SK-N-SH (cell line): ENCODE data around the gene MT1E. TPM values are rescaled to one million over a fixed set of nuclear protein-coding genes. Genes with fewer than 3 reads are reported as not detected.

ENCODE experiments used
- CTCF ChIA-PET: fragments of 300-600, 350-600 bp; formaldehyde crosslinking; extraction: SDS; loops from one replicate; lab custom pipeline; 2021; lab: Yijun Ruan, JAX
- POLR2A ChIA-PET: fragments of 350-600 bp; sonication (Branson Sonifier 250); formaldehyde crosslinking; extraction: SDS; loops from one replicate; lab custom pipeline; 2020; ENCODE audit warnings: antibody characterized with exemption, inconsistent platforms; lab: Yijun Ruan, JAX
- DNase-seq: peaks from one replicate; pipeline ENCODE4 v3.0.0; 2012
- H2AFZ ChIP-seq: fragments of 200-600 bp; sonication (generic); 2 replicates; pipeline ENCODE4 v1.8.1; 2016; ENCODE audit warnings: antibody characterized with exemption, mild to moderate bottlenecking, low read depth
- H3F3A ChIP-seq: fragments of 200-600 bp; sonication (generic); replicated peaks from 2 replicates; pipeline ENCODE3; 2016; ENCODE audit warnings: antibody characterized with exemption, mild to moderate bottlenecking; ENCODE audit not compliant: insufficient read depth
- H3K27ac ChIP-seq, 2 experiments: fragments of 200-500 bp in 1 of 2; fragments of 200-600 bp in 1 of 2; sonication (Bioruptor generic) in 1 of 2; sonication (generic), shearing (Covaris generic) in 1 of 2; 2 replicates each; pipeline versions ENCODE4 v1.5.1 to v1.6.1; 2014 to 2016; ENCODE audit warnings: low read depth in 2 of 2, inconsistent platforms in 1 of 2, low read length in 1 of 2, mild to moderate bottlenecking in 1 of 2, mixed read lengths in 1 of 2
- H3K27me3 ChIP-seq: fragments of 200-600 bp; sonication (generic), shearing (Covaris generic); 2 replicates; pipeline ENCODE4 v1.6.1; 2016; ENCODE audit warnings: mixed run types; ENCODE audit not compliant: insufficient read depth
- H3K36me3 ChIP-seq, 2 experiments: fragments of 200-500 bp in 1 of 2; fragments of 200-600 bp in 1 of 2; sonication (Bioruptor generic) in 1 of 2; sonication (generic) in 1 of 2; replicated peaks in 1 of 2; 2 replicates each; pipeline versions ENCODE3 to v1.5.1; 2014 to 2016; ENCODE audit warnings: low read length in 1 of 2, mild to moderate bottlenecking in 1 of 2; ENCODE audit not compliant: insufficient read depth in 2 of 2, control insufficient read depth in 1 of 2
- H3K4me1 ChIP-seq, 2 experiments: fragments of 200-500 bp in 1 of 2; fragments of 200-600 bp in 1 of 2; sonication (Bioruptor generic) in 1 of 2; sonication (generic), shearing (Covaris generic) in 1 of 2; 2 replicates each; pipeline versions ENCODE4 v1.5.1 to v1.6.1; 2014 to 2016; ENCODE audit warnings: low read depth in 1 of 2, low read length in 1 of 2, mixed run types in 1 of 2; ENCODE audit not compliant: insufficient read depth in 2 of 2, control insufficient read depth in 1 of 2
- H3K4me2 ChIP-seq: fragments of 200-600 bp; sonication (generic), shearing (Covaris generic); 2 replicates; pipeline ENCODE4 v1.6.1; 2017; ENCODE audit warnings: mixed run types
- H3K4me3 ChIP-seq, 2 experiments: fragments of 200-500 bp in 1 of 2; fragments of 200-600 bp in 1 of 2; sonication (Bioruptor generic) in 1 of 2; sonication (generic), shearing (Covaris generic) in 1 of 2; 2 replicates each; pipeline versions ENCODE4 v1.5.1 to v1.8.1; 2014 to 2016; ENCODE audit warnings: low read depth in 2 of 2, inconsistent platforms in 1 of 2, low read length in 1 of 2, mild to moderate bottlenecking in 1 of 2, mixed read lengths in 1 of 2, moderate library complexity in 1 of 2
- H3K79me2 ChIP-seq: fragments of 200-600 bp; sonication (generic); 2 replicates; pipeline ENCODE4 v1.8.1; 2017; ENCODE audit warnings: mild to moderate bottlenecking; ENCODE audit not compliant: insufficient read depth
- H3K9ac ChIP-seq: fragments of 200-600 bp; sonication (generic); 2 replicates; pipeline ENCODE4 v1.6.1; 2017; ENCODE audit warnings: mixed run types
- H3K9me2 ChIP-seq: fragments of 200-600 bp; sonication (generic); 2 replicates; pipeline ENCODE4 v1.6.1; 2017; ENCODE audit warnings: mixed run types
- H3K9me3 ChIP-seq: fragments of 200-600 bp; sonication (generic); 2 replicates; pipeline ENCODE4 v1.6.1; 2017; ENCODE audit warnings: mixed run types, mild to moderate bottlenecking, moderate library complexity
- H4K20me1 ChIP-seq: fragments of 200-600 bp; sonication (generic); 2 replicates; pipeline ENCODE4 v1.6.1; 2017; ENCODE audit warnings: mild to moderate bottlenecking, mixed run types; ENCODE audit not compliant: insufficient read depth
- CHD2 ChIP-seq: fragments of 150-350 bp; IDR thresholded peaks from 2 replicates; pipeline ENCODE4 v1.6.1; 2018; ENCODE audit warnings: low read length; ENCODE audit not compliant: partially characterized antibody
- EP300 ChIP-seq, 2 experiments: IDR thresholded peaks; 2 replicates each; pipeline versions ENCODE4 v1.4.0 to v1.6.1; 2012; ENCODE audit warnings: borderline replicate concordance in 1 of 2, low read depth in 1 of 2, low read length in 1 of 2
- EZH2phosphoT487 ChIP-seq: fragments of 200-600 bp; sonication (generic); IDR thresholded peaks from 2 replicates; pipeline ENCODE4 v1.6.1; 2017; ENCODE audit warnings: low read depth, mixed run types, mild to moderate bottlenecking, antibody characterized with exemption, moderate library complexity, borderline replicate concordance
- FOXM1 ChIP-seq: IDR thresholded peaks from 2 replicates; pipeline ENCODE4 v1.4.0; 2012; ENCODE audit warnings: low read depth, mild to moderate bottlenecking
- GABPA ChIP-seq: IDR thresholded peaks from 2 replicates; pipeline ENCODE4 v1.4.0; 2012; ENCODE audit warnings: low read depth, mild to moderate bottlenecking
- GATA2 ChIP-seq: sonication (generic); formaldehyde crosslinking; IDR thresholded peaks from 2 replicates; pipeline ENCODE4 v1.5.0; 2020; ENCODE audit warnings: mild to moderate bottlenecking, missing genetic modification reagents
- NFIC ChIP-seq: IDR thresholded peaks from 2 replicates; pipeline ENCODE4 v1.4.0; 2012; ENCODE audit warnings: borderline replicate concordance
- POLR2AphosphoS5 ChIP-seq: IDR thresholded peaks from 2 replicates; pipeline ENCODE4 v1.6.1; 2012; ENCODE audit warnings: low read depth, low read length
- RCOR1 ChIP-seq: fragments of 150-350 bp; IDR thresholded peaks from 2 replicates; pipeline ENCODE4 v1.6.1; 2017; ENCODE audit warnings: antibody characterized with exemption, low read length
- SIN3A ChIP-seq: IDR thresholded peaks from 2 replicates; pipeline ENCODE4 v1.6.1; 2012; ENCODE audit warnings: low read depth, mild to moderate bottlenecking, low read length, moderate library complexity, borderline replicate concordance
- SMC3 ChIP-seq: IDR thresholded peaks from 2 replicates; pipeline ENCODE4 v1.6.1; 2012; ENCODE audit warnings: low read depth, low read length, improper control_type of control experiment
- TAF1 ChIP-seq: IDR thresholded peaks from 2 replicates; pipeline ENCODE4 v1.6.1; 2012; ENCODE audit warnings: low read depth, mild to moderate bottlenecking, low read length, moderate library complexity, borderline replicate concordance
- TEAD4 ChIP-seq: IDR thresholded peaks from 2 replicates; pipeline ENCODE4 v1.4.0; 2012; ENCODE audit warnings: mild to moderate bottlenecking, borderline replicate concordance; ENCODE audit not compliant: insufficient read depth
- YY1 ChIP-seq: IDR thresholded peaks from 2 replicates; pipeline ENCODE4 v1.4.0; 2012; ENCODE audit warnings: low read depth, mild to moderate bottlenecking
- WGBS: methylation state at CpG from one replicate; pipeline ENCODE4 v1.1.6; 2017; ENCODE audit warnings: low lambda C conversion rate; 5-methylcytosine and 5-hydroxymethylcytosine counted together
- polyA plus RNA-seq, 3 experiments: library from polyadenylated mRNA; depleted of rRNA; stranded (reverse); fragments of >200 nt; gene quantifications; 2 replicates each; pipeline ENCODE4 v1.2.3, GENCODE V29; 2012
- TF ChIP-seq, protein P1 (sequence below): IDR thresholded peaks from 2 replicates; pipeline ENCODE4; 2012
- TF ChIP-seq, protein P2 (sequence below): fragments of 150-350 bp; IDR thresholded peaks from 2 replicates; pipeline ENCODE4 v1.6.1; 2017; ENCODE audit warnings: antibody characterized with exemption, low read length, low read depth, borderline replicate concordance
- TF ChIP-seq, protein P3 (sequence below): IDR thresholded peaks from 2 replicates; pipeline ENCODE4 v1.4.0; 2012; ENCODE audit warnings: low read depth, borderline replicate concordance
- TF ChIP-seq, protein P4 (sequence below): fragments of 150-350 bp; IDR thresholded peaks from 2 replicates; pipeline ENCODE4 v1.6.1; 2016; ENCODE audit warnings: mild to moderate bottlenecking, low read depth, low read length

The MT1E gene
- polyA plus RNA-seq, 1 of the 3 experiments (the other 2 are of a cell fraction), result 205 TPM

DNA sequence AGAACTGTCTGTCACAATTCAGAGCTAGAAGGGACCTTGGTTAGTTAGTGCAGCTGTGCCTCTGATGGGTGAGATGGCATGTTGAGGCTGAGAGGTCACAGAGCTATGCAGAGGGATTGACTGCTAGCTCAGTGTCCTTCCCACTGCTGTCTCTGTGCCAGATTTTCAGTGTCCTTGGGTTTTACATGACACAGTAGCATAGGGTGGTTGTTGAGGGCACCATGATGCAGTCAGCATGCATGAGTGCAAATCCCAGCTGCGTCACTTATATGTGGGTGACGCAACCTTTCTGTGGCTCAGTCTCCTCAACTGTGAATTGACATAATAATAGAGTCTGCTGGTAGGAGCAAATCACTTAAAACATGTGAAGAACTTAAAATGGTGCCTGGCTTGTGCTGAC lies 15.6 kb downstream of the MT1E start:
- POLR2A ChIA-PET, result no interaction called here
- CTCF ChIA-PET, result interaction anchor here (0.8 to 1.4 kb wide), 2 partner anchors 18 to 40 kb away, joined by 3 read pairs; no protein-coding TSS in a partner anchor
- no peaks in the 10 kb centered on the region for H4K20me1 ChIP-seq

DNA sequence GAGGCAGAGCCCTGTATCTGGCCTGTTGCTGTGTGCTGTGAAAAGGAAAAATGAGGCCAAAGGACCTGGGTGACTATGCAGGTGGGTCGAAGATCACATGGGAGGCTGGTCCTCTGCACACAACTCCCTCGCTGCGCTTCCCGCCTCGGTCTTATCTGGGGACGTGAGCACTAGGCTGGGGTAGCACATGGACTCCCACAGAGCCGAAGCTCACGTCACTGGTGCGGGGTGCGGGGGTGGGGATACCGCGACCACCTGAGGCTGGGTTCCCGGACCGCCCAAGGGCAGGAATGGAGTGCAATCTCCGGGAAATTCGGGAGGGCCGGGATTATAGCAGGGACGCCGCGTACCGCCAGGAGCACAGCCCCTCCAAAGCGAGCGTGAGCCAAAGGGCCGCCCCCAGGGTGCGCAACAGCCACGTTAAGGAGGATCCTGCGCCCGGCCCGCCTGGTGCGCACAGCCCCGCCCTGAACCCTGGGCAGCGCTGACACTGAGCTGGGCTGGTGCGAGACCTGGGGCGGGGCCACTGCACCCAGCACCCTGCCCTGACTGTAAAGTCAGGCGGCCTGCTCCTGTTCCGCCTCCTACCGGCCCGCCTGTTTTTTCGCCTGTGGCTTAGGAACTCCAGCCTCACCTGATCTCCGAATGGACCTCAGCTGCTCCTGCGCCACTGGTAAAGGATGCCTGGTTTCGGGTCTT lies 17.6 kb downstream of the MT1E start:
- H2AFZ ChIP-seq, result no peak overlapping the region
- no peak overlapping the region for H3K4me2 ChIP-seq
- H3K4me3 ChIP-seq, result no peak overlapping the region
- H3K27me3 ChIP-seq, result 0 out of 2 replicates have a peak, but pooled peaks cover 19% of the 10 kb centered on the region
- ChIA-PET CTCF (interaction anchor here (0.9 to 1.2 kb wide), 2 partner anchors 10 to 41 kb away, joined by 3 read pairs; no protein-coding TSS in a partner anchor), POLR2A (no interaction called here)
- H4K20me1 ChIP-seq, result no peaks in the 10 kb centered on the region
- no peaks in the 10 kb centered on the region for H3F3A ChIP-seq
- H3K9me2 ChIP-seq, result no peaks in the 10 kb centered on the region
- no peaks in the 10 kb centered on the region for H3K79me2 ChIP-seq
- no peaks in the 10 kb centered on the region for H3K36me3 ChIP-seq
- 48% methylated on average over 23 of the region's 42 CpGs for WGBS
- H3K4me1 ChIP-seq, result no peaks in the 10 kb centered on the region; a peak in 1 of 4 replicates
- H3K9me3 ChIP-seq, result no peaks in the 10 kb centered on the region
- no peak overlapping the region for H3K27ac ChIP-seq
- DNase-seq, result no peak
- H3K9ac ChIP-seq, result no peak overlapping the region
- TF ChIP-seq, protein P1, sequence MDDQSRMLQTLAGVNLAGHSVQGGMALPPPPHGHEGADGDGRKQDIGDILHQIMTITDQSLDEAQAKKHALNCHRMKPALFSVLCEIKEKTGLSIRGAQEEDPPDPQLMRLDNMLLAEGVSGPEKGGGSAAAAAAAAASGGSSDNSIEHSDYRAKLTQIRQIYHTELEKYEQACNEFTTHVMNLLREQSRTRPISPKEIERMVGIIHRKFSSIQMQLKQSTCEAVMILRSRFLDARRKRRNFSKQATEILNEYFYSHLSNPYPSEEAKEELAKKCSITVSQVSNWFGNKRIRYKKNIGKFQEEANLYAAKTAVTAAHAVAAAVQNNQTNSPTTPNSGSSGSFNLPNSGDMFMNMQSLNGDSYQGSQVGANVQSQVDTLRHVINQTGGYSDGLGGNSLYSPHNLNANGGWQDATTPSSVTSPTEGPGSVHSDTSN, result no peak
- TF ChIP-seq, protein P2, sequence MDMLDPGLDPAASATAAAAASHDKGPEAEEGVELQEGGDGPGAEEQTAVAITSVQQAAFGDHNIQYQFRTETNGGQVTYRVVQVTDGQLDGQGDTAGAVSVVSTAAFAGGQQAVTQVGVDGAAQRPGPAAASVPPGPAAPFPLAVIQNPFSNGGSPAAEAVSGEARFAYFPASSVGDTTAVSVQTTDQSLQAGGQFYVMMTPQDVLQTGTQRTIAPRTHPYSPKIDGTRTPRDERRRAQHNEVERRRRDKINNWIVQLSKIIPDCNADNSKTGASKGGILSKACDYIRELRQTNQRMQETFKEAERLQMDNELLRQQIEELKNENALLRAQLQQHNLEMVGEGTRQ, result no peak
- TF ChIP-seq NFIC (no peak), GABPA (no peak), GATA2 (CRISPR knock-in tag) (no peak), TEAD4 (no peak), SIN3A (no peak), YY1 (no peak), FOXM1 (no peak)

More for the DNA sequence above, 15.6 kb downstream of the MT1E start:
- Histone ChIP-seq H3K27ac (no peak overlapping the region), H2AFZ (no peak overlapping the region), H3K9me2 (no peaks in the 10 kb centered on the region), H3K4me3 (no peak overlapping the region), H3K4me2 (no peak overlapping the region), H3K36me3 (no peaks in the 10 kb centered on the region), H3K9me3 (no peaks in the 10 kb centered on the region), H3K4me1 (peaks cover 0 to 2% of the 10 kb centered on the region in 2 experiments; a peak in 1 of 4 replicates), H3K9ac (no peak overlapping the region), H3K27me3 (peaks cover 24% of the 10 kb centered on the region; the same call in 1 of the 2 replicates), H3K79me2 (no peaks in the 10 kb centered on the region), H3F3A (no peaks in the 10 kb centered on the region)
- DNase-seq, result no peak
- TF ChIP-seq, protein P1, result no peak
- TF ChIP-seq EZH2phosphoT487 (no peak), GABPA (no peak), FOXM1 (no peak), POLR2AphosphoS5 (no peak), CHD2 (no peak), RCOR1 (no peak), NFIC (no peak), GATA2 (CRISPR knock-in tag) (no peak), TAF1 (no peak), TEAD4 (no peak), EP300 (IDR thresholded peaks at IDR 0.05; ENCODE audit: borderline replicate concordance in 1 of 2, low read depth in 1 of 2, low read length in 1 of 2) (no peak), SMC3 (no peak)
- TF ChIP-seq, protein P3, sequence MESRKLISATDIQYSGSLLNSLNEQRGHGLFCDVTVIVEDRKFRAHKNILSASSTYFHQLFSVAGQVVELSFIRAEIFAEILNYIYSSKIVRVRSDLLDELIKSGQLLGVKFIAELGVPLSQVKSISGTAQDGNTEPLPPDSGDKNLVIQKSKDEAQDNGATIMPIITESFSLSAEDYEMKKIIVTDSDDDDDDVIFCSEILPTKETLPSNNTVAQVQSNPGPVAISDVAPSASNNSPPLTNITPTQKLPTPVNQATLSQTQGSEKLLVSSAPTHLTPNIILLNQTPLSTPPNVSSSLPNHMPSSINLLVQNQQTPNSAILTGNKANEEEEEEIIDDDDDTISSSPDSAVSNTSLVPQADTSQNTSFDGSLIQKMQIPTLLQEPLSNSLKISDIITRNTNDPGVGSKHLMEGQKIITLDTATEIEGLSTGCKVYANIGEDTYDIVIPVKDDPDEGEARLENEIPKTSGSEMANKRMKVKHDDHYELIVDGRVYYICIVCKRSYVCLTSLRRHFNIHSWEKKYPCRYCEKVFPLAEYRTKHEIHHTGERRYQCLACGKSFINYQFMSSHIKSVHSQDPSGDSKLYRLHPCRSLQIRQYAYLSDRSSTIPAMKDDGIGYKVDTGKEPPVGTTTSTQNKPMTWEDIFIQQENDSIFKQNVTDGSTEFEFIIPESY, result no peak
- TF ChIP-seq, protein P4, sequence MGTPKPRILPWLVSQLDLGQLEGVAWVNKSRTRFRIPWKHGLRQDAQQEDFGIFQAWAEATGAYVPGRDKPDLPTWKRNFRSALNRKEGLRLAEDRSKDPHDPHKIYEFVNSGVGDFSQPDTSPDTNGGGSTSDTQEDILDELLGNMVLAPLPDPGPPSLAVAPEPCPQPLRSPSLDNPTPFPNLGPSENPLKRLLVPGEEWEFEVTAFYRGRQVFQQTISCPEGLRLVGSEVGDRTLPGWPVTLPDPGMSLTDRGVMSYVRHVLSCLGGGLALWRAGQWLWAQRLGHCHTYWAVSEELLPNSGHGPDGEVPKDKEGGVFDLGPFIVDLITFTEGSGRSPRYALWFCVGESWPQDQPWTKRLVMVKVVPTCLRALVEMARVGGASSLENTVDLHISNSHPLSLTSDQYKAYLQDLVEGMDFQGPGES, result no peak
- WGBS, result 100% methylated on average over 2 of the region's 2 CpGs
